Measurements from ENCODE around the gene SSC4D.

- peak; percentile 67 for TF ChIP-seq CTCF (IDR thresholded peaks at IDR 0.05; ENCODE audit: low read depth, low read length)
- TF ChIP-seq EZH2phosphoT487 (IDR thresholded peaks at IDR 0.05; ENCODE audit: low read depth): no peak
These were observed 50.2 kb downstream of the SSC4D start for GRCh38 chr7:76359111-76359977.
